T-helper 1 cell treated with Interleukin-12 subunit alpha and Interleukin-12 subunit beta and Interleukin-4 antibody, amounts not matched to agents 30 μg/mL and 1 μg/mL, for 36 hours (primary cell): ENCODE results near the gene HDAC4.

Experiments used
- H3K27ac Mint-ChIP-seq: one replicate; pipeline ENCODE4 v1.8.0; 2021; ENCODE audit warnings: mild to moderate bottlenecking, mixed read lengths
- H3K27me3 Mint-ChIP-seq: one replicate; pipeline ENCODE4 v1.8.0; 2021; ENCODE audit warnings: low read depth, mixed read lengths
- H3K36me3 Mint-ChIP-seq: one replicate; pipeline ENCODE4 v1.8.0; 2021; ENCODE audit warnings: low read depth, mixed read lengths
- H3K4me1 Mint-ChIP-seq: one replicate; pipeline ENCODE4 v1.8.0; 2021; ENCODE audit warnings: low read depth, mixed read lengths
- H3K4me3 Mint-ChIP-seq: one replicate; pipeline ENCODE4 v1.8.0; 2021; ENCODE audit warnings: mild to moderate bottlenecking, moderate library complexity, mixed read lengths
- H3K9me3 Mint-ChIP-seq: one replicate; pipeline ENCODE4 v1.8.0; 2021; ENCODE audit warnings: mixed read lengths

The HDAC4 gene

DNA sequence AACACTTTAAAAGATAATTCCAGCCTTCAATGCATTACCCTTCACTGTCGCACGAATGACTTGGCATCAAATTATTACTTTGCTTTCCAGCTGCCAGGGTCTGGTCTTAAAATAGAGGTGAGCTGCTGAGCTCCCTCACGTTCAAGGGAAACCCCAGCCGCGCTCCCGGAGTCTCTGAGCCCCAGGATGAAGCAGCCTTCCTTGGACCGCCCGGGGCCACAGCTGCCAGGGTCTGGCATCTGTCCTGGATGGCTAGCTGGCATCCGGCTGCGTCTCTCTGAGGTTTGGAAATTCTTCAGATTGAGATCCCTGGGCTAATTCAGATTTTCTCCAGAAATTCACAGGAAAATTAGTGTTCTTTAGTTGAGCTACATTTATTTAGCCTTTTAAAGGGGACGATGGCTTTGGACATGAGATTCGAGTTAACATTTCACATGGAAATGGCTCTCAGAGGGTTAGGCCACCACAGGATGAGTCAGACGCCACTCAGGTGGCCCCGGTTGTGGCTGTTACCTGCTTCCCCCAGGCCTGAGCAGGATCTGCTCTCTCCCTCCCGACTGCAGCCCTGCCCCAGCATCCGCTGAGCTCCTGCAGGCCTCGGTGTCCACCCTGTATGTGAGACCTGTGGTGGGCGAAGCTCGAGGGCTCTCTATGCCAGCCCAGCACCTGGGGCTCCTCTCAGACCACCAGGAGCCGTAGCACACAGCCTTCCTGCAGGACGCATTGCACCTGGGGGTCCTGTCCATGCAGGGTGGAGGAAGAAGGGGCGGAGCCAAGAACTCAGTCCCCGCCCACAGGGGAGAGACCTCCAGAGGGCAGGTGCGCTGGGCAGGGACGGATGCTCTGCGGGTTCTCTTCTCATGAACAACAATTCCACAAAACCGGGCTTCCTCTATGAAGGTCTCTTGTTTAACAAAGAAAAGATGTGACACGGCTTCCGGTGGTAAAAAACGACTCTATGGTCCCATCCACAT is 297.4 kb downstream of the HDAC4 start:
- H3K9me3 Mint-ChIP-seq, result no peaks in the 10 kb centered on the region
- peaks cover 3% of the 10 kb centered on the region for H3K36me3 Mint-ChIP-seq
- no peak overlapping the region for H3K4me3 Mint-ChIP-seq
- no peaks in the 10 kb centered on the region for H3K4me1 Mint-ChIP-seq
- no peak overlapping the region for H3K27ac Mint-ChIP-seq
- no peaks in the 10 kb centered on the region for H3K27me3 Mint-ChIP-seq

DNA sequence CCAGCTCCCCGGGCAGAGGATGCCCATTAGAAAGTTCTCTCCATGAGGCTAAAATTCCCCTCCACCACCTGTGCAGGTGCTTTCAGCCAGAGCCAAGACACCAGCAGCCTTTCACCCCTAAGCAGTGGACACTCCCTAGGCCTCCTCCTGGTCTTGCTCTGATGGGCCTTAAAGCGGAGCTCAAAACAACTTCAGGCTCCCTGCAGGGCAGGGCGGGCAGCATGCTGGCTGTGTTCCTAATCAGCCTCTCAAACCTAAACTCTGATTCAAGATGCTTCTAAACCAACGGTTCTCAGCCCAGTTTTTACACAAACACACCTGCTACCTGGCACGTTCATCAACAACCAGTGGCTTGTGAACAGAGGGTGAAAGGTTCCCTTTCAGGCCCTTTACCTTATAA is 298.6 kb downstream of the HDAC4 start:
- H3K4me3 Mint-ChIP-seq, result no peak overlapping the region
- H3K27me3 Mint-ChIP-seq, result no peaks in the 10 kb centered on the region
- H3K27ac Mint-ChIP-seq, result no peak overlapping the region
- H3K9me3 Mint-ChIP-seq, result no peaks in the 10 kb centered on the region
- H3K36me3 Mint-ChIP-seq, result peaks cover 3% of the 10 kb centered on the region
- no peaks in the 10 kb centered on the region for H3K4me1 Mint-ChIP-seq

DNA sequence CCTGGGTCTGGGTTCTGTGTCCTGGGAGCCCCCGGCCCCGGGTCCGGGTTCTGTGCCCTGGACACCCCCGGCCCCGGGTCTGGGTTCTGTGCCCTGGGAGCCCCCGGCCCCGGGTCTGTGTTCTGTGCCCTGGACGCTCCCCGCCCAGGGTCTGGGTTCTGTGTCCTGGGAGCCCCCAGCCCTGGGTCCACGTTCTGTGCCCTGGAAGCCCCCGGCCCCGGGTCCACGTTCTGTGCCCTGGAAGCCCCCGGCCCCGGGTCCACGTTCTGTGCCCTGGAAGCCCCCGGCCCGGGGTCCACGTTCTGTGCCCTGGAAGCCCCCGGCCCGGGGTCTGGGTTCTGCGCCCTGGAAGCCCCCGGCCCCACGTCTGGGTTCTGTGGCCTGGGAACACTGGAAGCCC is 299.0 kb downstream of the HDAC4 start:
- H3K36me3 Mint-ChIP-seq, result peaks cover 3% of the 10 kb centered on the region
- no peaks in the 10 kb centered on the region for H3K4me1 Mint-ChIP-seq
- no peak overlapping the region for H3K4me3 Mint-ChIP-seq
- H3K9me3 Mint-ChIP-seq, result no peaks in the 10 kb centered on the region
- no peak overlapping the region for H3K27ac Mint-ChIP-seq
- no peaks in the 10 kb centered on the region for H3K27me3 Mint-ChIP-seq

DNA sequence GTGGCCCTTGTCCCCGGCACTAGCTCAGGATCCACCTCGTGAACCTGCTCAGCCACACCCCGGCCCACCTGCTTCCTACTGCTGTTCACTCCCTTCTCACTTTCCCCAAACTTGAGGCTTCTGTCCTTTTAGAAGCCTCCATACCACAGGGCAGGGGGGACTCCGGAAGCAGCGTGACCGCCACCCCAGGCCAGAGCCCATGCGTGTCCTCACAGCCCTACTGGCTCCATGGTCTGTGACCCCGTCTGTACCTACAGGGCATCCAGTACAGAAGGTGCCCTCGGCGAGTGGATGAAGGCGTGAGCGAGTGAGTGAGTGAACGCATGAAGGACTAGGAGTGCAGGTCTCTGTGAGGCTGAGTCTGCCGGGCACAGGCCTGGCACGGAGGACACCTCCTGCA is 299.7 kb downstream of the HDAC4 start:
- Mint-ChIP-seq H3K9me3 (no peaks in the 10 kb centered on the region), H3K27me3 (no peaks in the 10 kb centered on the region), H3K4me3 (no peak overlapping the region), H3K36me3 (peaks cover 3% of the 10 kb centered on the region), H3K4me1 (no peaks in the 10 kb centered on the region), H3K27ac (no peak overlapping the region)

DNA sequence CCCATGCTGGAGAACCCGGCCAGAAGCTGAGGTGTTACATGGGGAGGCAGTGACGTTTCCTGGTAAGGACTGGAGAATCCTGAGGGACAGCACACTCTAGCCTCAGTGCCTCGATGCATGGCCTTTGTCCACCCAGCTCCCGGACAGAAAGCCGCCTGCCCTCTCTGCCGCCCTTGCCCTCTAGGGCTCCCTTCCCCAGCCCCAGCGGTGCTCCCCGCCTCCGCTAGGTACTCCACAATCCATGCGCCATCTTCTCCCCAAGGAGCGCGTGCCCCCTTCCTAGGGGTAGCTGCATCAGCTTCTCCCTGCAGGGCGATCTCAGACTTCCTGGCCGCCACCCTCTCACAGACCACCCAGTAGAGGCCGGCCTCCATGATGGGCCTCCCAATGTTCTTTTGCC is 301.3 kb downstream of the HDAC4 start:
- H3K9me3 Mint-ChIP-seq, result no peaks in the 10 kb centered on the region
- peaks cover 3% of the 10 kb centered on the region for H3K36me3 Mint-ChIP-seq
- no peak overlapping the region for H3K27ac Mint-ChIP-seq
- H3K4me1 Mint-ChIP-seq, result no peaks in the 10 kb centered on the region
- H3K4me3 Mint-ChIP-seq, result no peak overlapping the region
- H3K27me3 Mint-ChIP-seq, result no peaks in the 10 kb centered on the region

DNA sequence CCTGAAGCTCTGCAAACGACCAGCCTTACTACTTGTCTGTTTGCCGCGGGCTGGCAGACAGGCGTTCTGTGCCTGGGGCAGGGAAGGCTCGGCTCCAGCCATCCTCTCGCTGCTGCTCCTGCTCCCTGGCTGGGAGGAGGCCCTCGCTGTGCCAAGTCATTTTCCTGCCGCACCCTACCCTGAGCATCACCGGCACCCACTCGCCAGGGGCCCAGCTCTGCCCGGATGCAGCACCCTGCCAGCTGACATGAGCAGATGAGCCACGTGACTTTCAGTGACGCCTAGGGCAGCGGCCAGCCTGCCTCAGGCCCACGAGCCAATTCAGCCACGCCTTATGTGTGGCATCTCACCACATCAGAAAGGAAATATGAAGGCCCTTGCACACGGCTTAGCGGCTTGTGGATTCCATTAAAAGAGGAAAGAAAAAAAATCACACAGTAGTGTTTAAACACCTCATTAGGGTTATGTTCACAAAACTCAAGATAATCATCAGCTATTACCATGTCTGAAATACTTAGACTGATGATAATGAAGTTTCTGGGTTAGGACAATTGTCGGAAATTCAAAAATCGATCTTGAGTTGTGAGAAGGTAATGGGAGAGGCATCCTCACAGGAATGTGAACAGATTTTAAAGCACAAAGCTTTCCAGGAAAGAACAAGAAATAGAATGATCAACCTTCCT is 302.4 kb downstream of the HDAC4 start:
- H3K36me3 Mint-ChIP-seq, result peaks cover 3% of the 10 kb centered on the region
- no peaks in the 10 kb centered on the region for H3K27me3 Mint-ChIP-seq
- no peak overlapping the region for H3K27ac Mint-ChIP-seq
- H3K9me3 Mint-ChIP-seq, result no peaks in the 10 kb centered on the region
- H3K4me1 Mint-ChIP-seq, result no peaks in the 10 kb centered on the region
- H3K4me3 Mint-ChIP-seq, result no peak overlapping the region

DNA sequence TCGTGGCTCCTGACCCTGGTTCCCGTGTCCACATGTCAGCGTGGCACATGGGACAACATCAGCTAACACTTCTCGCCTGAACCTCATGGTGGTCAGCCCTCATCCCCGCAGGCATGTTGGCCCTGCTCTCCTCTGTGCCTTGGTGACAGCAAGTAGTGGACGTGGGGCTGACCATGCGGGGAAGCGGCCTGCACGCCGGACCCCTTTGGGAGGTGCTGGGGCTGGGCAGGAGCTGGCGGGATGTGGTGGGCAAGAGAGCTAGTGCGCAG is 303.5 kb downstream of the HDAC4 start:
- Mint-ChIP-seq H3K9me3 (no peaks in the 10 kb centered on the region), H3K4me1 (no peaks in the 10 kb centered on the region), H3K27me3 (no peaks in the 10 kb centered on the region), H3K27ac (no peak overlapping the region), H3K36me3 (peaks cover 3% of the 10 kb centered on the region), H3K4me3 (no peak overlapping the region)

DNA sequence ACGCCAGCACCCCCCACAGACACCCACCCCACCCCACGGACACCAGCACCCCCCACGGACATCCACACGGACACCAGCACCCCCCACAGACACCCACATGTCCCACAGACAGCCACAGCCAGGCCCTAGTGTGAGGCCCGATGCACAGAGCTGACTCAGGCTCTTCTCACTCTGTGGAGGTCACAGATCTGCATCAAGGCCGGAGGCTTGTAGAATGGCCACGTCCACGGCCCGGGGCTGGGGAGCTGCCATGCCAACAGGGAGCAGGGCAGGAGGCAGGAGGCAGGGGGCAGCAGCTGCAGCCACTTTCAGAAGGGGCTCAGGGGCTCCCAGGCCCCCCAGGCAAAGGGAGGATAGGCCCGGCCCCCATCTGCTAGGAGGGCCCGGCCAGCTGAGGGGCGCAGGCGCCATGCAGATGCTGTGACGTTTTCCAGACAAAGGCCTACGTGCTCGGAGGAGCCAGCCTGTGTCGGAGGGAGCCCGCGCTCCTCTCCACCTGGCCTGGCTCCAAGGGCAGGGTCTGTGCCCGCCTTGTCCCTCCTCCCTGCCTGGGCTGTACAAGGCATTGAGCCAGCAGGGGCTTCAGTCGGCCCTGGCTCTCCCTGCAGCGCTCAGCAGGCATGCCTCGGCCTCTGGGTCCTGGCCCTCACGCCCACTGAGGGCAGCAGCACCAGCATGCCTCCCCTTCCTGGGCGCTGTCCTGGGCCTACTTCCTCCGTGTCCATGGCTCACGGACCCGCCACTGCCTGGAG is 304.0 kb downstream of the HDAC4 start:
- Mint-ChIP-seq H3K27ac (no peak overlapping the region), H3K4me3 (no peak overlapping the region), H3K27me3 (no peaks in the 10 kb centered on the region), H3K36me3 (peaks cover 3% of the 10 kb centered on the region), H3K9me3 (no peaks in the 10 kb centered on the region), H3K4me1 (no peaks in the 10 kb centered on the region)

DNA sequence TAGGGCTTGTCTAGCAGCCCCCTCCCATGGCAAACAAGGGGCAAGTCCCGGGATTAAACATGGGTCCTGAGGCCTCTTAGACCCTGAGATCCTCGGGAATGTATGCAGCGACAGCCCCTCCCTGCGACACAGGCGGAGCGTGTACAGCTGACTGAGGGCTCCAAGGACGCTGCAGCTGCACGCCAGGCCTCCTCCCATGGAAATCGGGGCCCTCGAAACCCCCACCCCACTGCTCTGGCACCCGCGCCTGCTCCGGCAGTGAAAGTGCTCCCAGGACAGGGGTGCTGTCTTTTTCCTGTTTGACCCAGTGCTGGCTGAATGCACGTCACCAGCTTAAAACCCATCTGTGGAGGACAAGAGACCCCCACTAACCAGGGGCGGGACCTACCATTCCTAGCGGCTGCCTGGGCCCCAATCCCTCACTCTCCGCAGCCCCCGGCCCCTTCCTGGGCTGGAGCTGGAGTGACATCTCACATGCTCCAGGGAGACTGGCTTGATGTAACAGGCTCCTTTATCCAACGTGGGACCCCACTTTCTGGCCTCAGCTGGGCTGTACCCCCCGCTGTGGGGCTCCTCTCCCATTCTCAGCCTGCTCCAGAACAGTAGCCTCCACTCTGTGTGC is 305.2 kb downstream of the HDAC4 start:
- H3K27ac Mint-ChIP-seq, result no peak overlapping the region
- H3K9me3 Mint-ChIP-seq, result no peaks in the 10 kb centered on the region
- H3K4me1 Mint-ChIP-seq, result no peaks in the 10 kb centered on the region
- peaks cover 5% of the 10 kb centered on the region for H3K36me3 Mint-ChIP-seq
- no peaks in the 10 kb centered on the region for H3K27me3 Mint-ChIP-seq
- no peak overlapping the region for H3K4me3 Mint-ChIP-seq

DNA sequence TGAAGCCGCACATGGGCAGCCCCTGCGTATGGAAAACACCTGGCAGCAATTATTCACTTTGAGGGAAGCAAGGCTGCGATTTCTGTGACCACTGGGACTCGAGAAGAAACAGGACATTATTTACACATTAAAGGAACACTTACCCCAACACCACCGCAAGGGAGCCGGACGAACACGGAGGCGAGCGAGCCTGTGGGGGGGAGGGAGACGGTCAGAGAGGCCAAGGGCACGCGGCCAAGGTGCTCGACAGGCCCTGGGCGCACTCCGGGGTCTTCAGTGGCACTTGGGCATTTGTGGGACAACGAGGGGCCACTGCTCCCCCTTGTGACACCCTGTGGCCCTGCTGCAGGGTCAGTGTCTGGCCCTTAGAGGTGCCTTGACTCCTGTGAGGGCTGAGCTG is 306.0 kb downstream of the HDAC4 start:
- Mint-ChIP-seq H3K27me3 (no peaks in the 10 kb centered on the region), H3K4me3 (no peak overlapping the region), H3K27ac (no peak overlapping the region), H3K36me3 (peaks cover 5% of the 10 kb centered on the region), H3K9me3 (no peaks in the 10 kb centered on the region), H3K4me1 (no peaks in the 10 kb centered on the region)

DNA sequence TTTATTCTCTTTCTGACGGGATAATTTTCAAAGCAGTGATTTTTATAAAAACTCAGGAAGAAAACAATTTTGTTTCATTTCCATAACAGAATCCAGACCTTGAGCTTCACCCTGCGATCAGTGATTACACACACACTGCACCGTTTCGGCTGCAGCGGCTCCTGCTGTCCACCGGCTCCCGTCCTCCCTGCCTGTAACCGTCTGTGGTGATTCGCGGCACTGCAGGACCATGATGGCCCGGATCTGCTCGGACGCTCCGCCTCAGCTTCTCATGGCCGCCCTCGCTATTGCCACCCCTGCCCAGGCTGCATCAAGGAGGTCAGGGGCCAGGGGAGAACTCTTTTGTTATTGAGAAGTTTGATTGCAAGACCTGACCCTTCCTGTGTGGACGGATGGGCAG is 306.9 kb downstream of the HDAC4 start:
- Mint-ChIP-seq H3K4me3 (no peak overlapping the region), H3K36me3 (peaks cover 5% of the 10 kb centered on the region), H3K27ac (no peak overlapping the region), H3K27me3 (no peaks in the 10 kb centered on the region), H3K4me1 (no peaks in the 10 kb centered on the region), H3K9me3 (no peaks in the 10 kb centered on the region)

DNA sequence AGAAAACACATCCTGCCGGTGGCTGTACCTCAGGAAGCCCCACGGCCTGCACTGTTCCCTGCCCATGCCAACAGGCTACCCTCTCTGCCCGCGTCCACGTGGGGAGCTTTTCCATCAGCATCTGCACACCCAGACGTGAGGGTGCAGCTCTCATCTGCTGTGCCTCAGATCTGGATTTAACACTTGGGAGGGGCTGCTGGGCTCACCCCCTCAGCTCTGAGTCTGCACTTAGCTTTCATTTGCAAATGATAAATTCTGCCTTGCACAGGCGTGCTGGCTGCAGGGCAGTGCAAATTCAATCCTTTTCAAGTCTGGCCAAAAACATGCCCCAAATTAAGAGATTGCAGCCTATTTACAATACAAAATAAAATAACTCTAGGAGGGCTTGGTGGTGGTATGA is 307.3 kb downstream of the HDAC4 start:
- H3K4me1 Mint-ChIP-seq, result no peaks in the 10 kb centered on the region
- H3K27ac Mint-ChIP-seq, result no peak overlapping the region
- no peaks in the 10 kb centered on the region for H3K9me3 Mint-ChIP-seq
- H3K27me3 Mint-ChIP-seq, result no peaks in the 10 kb centered on the region
- H3K4me3 Mint-ChIP-seq, result no peak overlapping the region
- peaks cover 5% of the 10 kb centered on the region for H3K36me3 Mint-ChIP-seq

DNA sequence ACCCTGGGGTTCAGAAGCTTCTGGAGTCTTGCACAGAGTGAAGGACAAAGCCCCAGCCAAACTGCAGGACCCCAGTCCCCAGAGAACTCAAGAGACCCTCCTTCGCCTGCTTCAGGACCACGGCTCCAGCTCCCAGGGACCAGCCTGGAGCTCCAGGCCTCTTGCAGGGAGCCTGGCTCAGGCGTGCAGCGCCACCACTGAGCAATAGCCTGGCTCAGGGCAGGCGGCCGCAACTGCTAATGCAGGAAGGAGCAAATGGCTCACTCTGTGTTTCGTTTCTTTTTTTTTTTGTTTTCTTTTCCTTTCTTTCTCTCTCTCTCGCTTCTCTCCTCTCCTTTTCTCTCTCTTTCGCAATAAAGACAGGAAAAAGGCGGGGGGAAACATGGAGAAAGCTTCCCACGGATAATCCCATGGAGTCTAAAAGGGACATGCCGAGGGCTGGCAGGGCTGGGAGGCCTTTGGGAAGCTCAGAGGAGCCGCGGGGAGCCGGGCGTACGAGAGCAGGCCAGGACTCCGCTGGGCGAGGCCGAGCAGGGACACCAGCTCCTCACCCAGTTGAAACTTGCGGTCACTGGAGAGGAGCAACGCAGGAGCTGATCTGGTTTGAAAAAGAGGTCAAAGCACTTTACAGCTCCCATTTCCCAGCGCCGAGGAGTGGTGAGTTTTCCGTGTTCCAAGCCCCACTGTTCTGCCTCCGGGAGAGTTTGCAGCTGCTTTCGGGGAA is 308.1 kb downstream of the HDAC4 start:
- Mint-ChIP-seq H3K27ac (no peak overlapping the region), H3K4me3 (no peak overlapping the region), H3K9me3 (no peaks in the 10 kb centered on the region), H3K36me3 (peaks cover 5% of the 10 kb centered on the region), H3K27me3 (no peaks in the 10 kb centered on the region), H3K4me1 (no peaks in the 10 kb centered on the region)

DNA sequence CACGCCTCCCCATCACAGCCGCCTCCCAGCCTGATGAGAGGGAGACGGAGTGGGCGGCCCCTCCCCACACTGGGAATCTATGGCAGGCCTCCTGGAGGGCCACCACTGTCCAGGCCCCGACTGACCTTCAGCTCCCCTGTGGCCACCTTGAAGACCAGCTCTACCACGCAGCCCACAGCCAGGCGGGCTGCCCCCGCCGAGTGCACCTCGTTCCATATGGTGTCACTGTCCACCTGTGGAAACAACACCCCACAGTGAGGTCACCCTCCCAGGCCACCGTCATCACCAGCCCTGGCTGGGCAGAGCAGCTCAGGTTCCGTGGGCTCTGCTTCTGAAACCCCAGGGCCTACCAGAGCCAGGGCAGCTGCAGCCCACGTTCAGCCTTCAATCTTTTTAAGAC is 310.9 kb downstream of the HDAC4 start:
- no peaks in the 10 kb centered on the region for H3K9me3 Mint-ChIP-seq
- no peak overlapping the region for H3K27ac Mint-ChIP-seq
- no peaks in the 10 kb centered on the region for H3K4me1 Mint-ChIP-seq
- H3K4me3 Mint-ChIP-seq, result no peak overlapping the region
- H3K36me3 Mint-ChIP-seq, result peaks cover 8% of the 10 kb centered on the region
- no peaks in the 10 kb centered on the region for H3K27me3 Mint-ChIP-seq
